Measurements from ENCODE around the gene AMELX. TPM values are rescaled to one million over a fixed set of nuclear protein-coding genes. Genes with fewer than 3 reads are reported as not detected.

The AMELX gene
- total RNA-seq, 1 experiment from 2014 or later = not detected

- no peak overlapping the region for H3K4me3 ChIP-seq (ENCODE audit: low read depth, low read length, poor library complexity, severe bottlenecking)
- no peaks in the 10 kb centered on the region for H3K4me1 ChIP-seq (ENCODE audit: insufficient read depth, low read length, poor library complexity, severe bottlenecking)
- peaks cover 16% of the 10 kb centered on the region for H3K27me3 ChIP-seq (replicated peaks; ENCODE audit: insufficient read depth, low read depth, low read length, poor library complexity)
- H3K9me3 ChIP-seq (ENCODE audit: low read depth, low read length, poor library complexity, severe bottlenecking) = no peaks in the 10 kb centered on the region
- no peak for TF ChIP-seq EZH2 (IDR thresholded peaks at IDR 0.05; ENCODE audit: borderline replicate concordance, low read depth, low read length, poor library complexity, severe bottlenecking)
- no peak for TF ChIP-seq CTCF (conservative IDR thresholded peaks at IDR 0.05; ENCODE audit: low read depth, low read length)
- BruUV-seq (replicated peaks) = no TSS peak
- intact Hi-C loops (cut with micrococcal nuclease; ENCODE audit: unreplicated experiment) = no loop called here
- H3K27ac ChIP-seq (ENCODE audit: low read depth, low read length, poor library complexity, severe bottlenecking) = no peak overlapping the region
- no peaks in the 10 kb centered on the region for H3K36me3 ChIP-seq (ENCODE audit: insufficient read depth, low read length, poor library complexity, severe bottlenecking)
- no peak for DNase-seq (ENCODE audit: low spot score)
- ChIA-PET POLR2A (ENCODE audit: low non-redundant PET) (no interaction called here), CTCF (no interaction called here)
Observed at GRCh38 chrX:11267425-11267824, 25.8 kb upstream of the AMELX start.

- peaks cover 16% of the 10 kb centered on the region for H3K27me3 ChIP-seq (replicated peaks; ENCODE audit: insufficient read depth, low read depth, low read length, poor library complexity)
- no peak overlapping the region for H3K27ac ChIP-seq (ENCODE audit: low read depth, low read length, poor library complexity, severe bottlenecking)
- H3K4me1 ChIP-seq (ENCODE audit: insufficient read depth, low read length, poor library complexity, severe bottlenecking) = no peaks in the 10 kb centered on the region
- BruUV-seq (replicated peaks) = no TSS peak
- H3K36me3 ChIP-seq (ENCODE audit: insufficient read depth, low read length, poor library complexity, severe bottlenecking) = no peaks in the 10 kb centered on the region
- no peak overlapping the region for H3K4me3 ChIP-seq (ENCODE audit: low read depth, low read length, poor library complexity, severe bottlenecking)
- H3K9me3 ChIP-seq (ENCODE audit: low read depth, low read length, poor library complexity, severe bottlenecking) = no peaks in the 10 kb centered on the region
- intact Hi-C loops (cut with micrococcal nuclease; ENCODE audit: unreplicated experiment) = no loop called here
- ChIA-PET CTCF (interaction anchor here (0.6 kb wide), 1 partner anchor 129 kb away, joined by 10 read pairs; no protein-coding TSS in a partner anchor), POLR2A (ENCODE audit: low non-redundant PET) (no interaction called here)
- TF ChIP-seq EZH2 (IDR thresholded peaks at IDR 0.05; ENCODE audit: borderline replicate concordance, low read depth, low read length, poor library complexity, severe bottlenecking) (no peak), CTCF (conservative IDR thresholded peaks at IDR 0.05; ENCODE audit: low read depth, low read length) (no peak)
- no peak for DNase-seq (ENCODE audit: low spot score)
Observed at GRCh38 chrX:11269006-11269405, 24.2 kb upstream of the AMELX start.

- no peak overlapping the region for H3K4me3 ChIP-seq (ENCODE audit: low read depth, low read length, poor library complexity, severe bottlenecking)
- peaks cover 16% of the 10 kb centered on the region for H3K27me3 ChIP-seq (replicated peaks; ENCODE audit: insufficient read depth, low read depth, low read length, poor library complexity)
- BruUV-seq (replicated peaks) = no TSS peak
- no peak overlapping the region for H3K27ac ChIP-seq (ENCODE audit: low read depth, low read length, poor library complexity, severe bottlenecking)
- TF ChIP-seq CTCF (conservative IDR thresholded peaks at IDR 0.05; ENCODE audit: low read depth, low read length) (no peak), EZH2 (IDR thresholded peaks at IDR 0.05; ENCODE audit: borderline replicate concordance, low read depth, low read length, poor library complexity, severe bottlenecking) (no peak)
- intact Hi-C loops (cut with micrococcal nuclease; ENCODE audit: unreplicated experiment) = no loop called here
- H3K4me1 ChIP-seq (ENCODE audit: insufficient read depth, low read length, poor library complexity, severe bottlenecking) = no peaks in the 10 kb centered on the region
- DNase-seq (ENCODE audit: low spot score) = no peak
- POLR2A ChIA-PET (ENCODE audit: low non-redundant PET) = no interaction called here
- H3K36me3 ChIP-seq (ENCODE audit: insufficient read depth, low read length, poor library complexity, severe bottlenecking) = no peaks in the 10 kb centered on the region
- no peaks in the 10 kb centered on the region for H3K9me3 ChIP-seq (ENCODE audit: low read depth, low read length, poor library complexity, severe bottlenecking)
- CTCF ChIA-PET = no interaction called here
Observed at GRCh38 chrX:11269996-11270395, 23.2 kb upstream of the AMELX start.

Measured in A673 (cell line).